Endothelial cell of umbilical vein (primary cell): ENCODE measurements around the gene PAPPA. TPM values are rescaled to one million over a fixed set of nuclear protein-coding genes. Genes with fewer than 3 reads are reported as not detected.

Experiments used
- BruUV-seq: library from RNA; stranded (reverse); fragments of 400-500 nt; replicated peaks from 2 replicates; lab custom pipeline; 2021; lab: Mats Ljungman, UMichigan
- CTCF ChIA-PET: fragments of 300-600, 350-600 bp; sonication (Branson Sonifier 250); formaldehyde crosslinking; loops from one replicate; lab custom pipeline; 2021; ENCODE audit warnings: antibody characterized with exemption, inconsistent platforms; lab: Charles Lee
- POLR2A ChIA-PET: fragments of 300-600, 350-600 bp; sonication (Branson Sonifier 250); formaldehyde crosslinking; loops from one replicate; lab custom pipeline; 2021; ENCODE audit warnings: antibody characterized with exemption, inconsistent platforms; lab: Charles Lee
- DNase-seq: peaks from one replicate; pipeline ENCODE4 v3.0.0-alpha.2; 2011; ENCODE audit warnings: low read depth, low spot score
- FAIRE-seq: peaks from 2 replicates; lab custom pipeline; 2011; peaks lifted over from hg19 to GRCh38; lab: Jason Lieb, UNC
- H2AFZ ChIP-seq: 2 replicates; pipeline ENCODE4 v1.6.0; 2012; ENCODE audit warnings: low read depth, low read length, control low read depth, inconsistent platforms
- H3K27ac ChIP-seq: 2 replicates; pipeline ENCODE4 v1.5.1; 2011; ENCODE audit warnings: low read depth, mild to moderate bottlenecking, control low read depth, low read length, moderate library complexity; ENCODE audit not compliant: insufficient read depth
- H3K27me3 ChIP-seq, 2 experiments: 2 replicates each; pipeline versions ENCODE4 v1.6.0 to v1.6.1; 2011; ENCODE audit warnings: low read length in 2 of 2, mixed read lengths in 1 of 2; ENCODE audit not compliant: control insufficient read depth in 2 of 2, insufficient read depth in 2 of 2
- H3K36me3 ChIP-seq, 2 experiments: 2 replicates in 1 of 2; 3 replicates in 1 of 2; pipeline ENCODE4 v1.5.1; 2011; ENCODE audit warnings: low read length in 2 of 2, mild to moderate bottlenecking in 1 of 2, moderate library complexity in 1 of 2; ENCODE audit not compliant: control insufficient read depth in 2 of 2, insufficient read depth in 2 of 2; ENCODE audit errors: extremely low read depth in 1 of 2
- H3K4me1 ChIP-seq: 3 replicates; pipeline ENCODE4 v1.5.1; 2011; ENCODE audit warnings: mild to moderate bottlenecking, low read length; ENCODE audit not compliant: control insufficient read depth, insufficient read depth; ENCODE audit errors: extremely low read depth
- H3K4me2 ChIP-seq: 2 replicates; pipeline ENCODE4 v1.6.1; 2011; ENCODE audit warnings: low read length, control low read depth, mixed read lengths; ENCODE audit not compliant: insufficient read depth
- H3K4me3 ChIP-seq, 3 experiments: fragments of 200-600 bp in 1 of 3; sonication (generic), shearing (Covaris generic) in 1 of 3; replicated peaks in 1 of 3; 2 replicates each; pipeline ENCODE4 v1.5.1; 2011 to 2016; ENCODE audit warnings: control low read depth in 3 of 3, low read length in 3 of 3, mild to moderate bottlenecking in 2 of 3, inconsistent platforms in 1 of 3, low read depth in 1 of 3, moderate library complexity in 1 of 3; ENCODE audit not compliant: insufficient read depth in 1 of 3
- H3K79me2 ChIP-seq: 2 replicates; pipeline ENCODE4 v1.6.0; 2012; ENCODE audit warnings: low read length, inconsistent platforms; ENCODE audit not compliant: control insufficient read depth, insufficient read depth
- H3K9ac ChIP-seq: replicated peaks from 2 replicates; pipeline ENCODE3; 2011; ENCODE audit warnings: low read length, control low read depth; ENCODE audit not compliant: insufficient read depth; ENCODE audit errors: extremely low read depth
- H3K9me1 ChIP-seq: replicated peaks from 3 replicates; pipeline ENCODE4 v1.6.0; 2011; ENCODE audit warnings: mild to moderate bottlenecking, low read length; ENCODE audit not compliant: control insufficient read depth, insufficient read depth; ENCODE audit errors: extremely low read depth
- H3K9me3 ChIP-seq: replicated peaks from 2 replicates; pipeline ENCODE4 v1.5.1; 2012; ENCODE audit warnings: low read length, inconsistent platforms; ENCODE audit not compliant: control insufficient read depth, insufficient read depth
- H4K20me1 ChIP-seq: replicated peaks from 2 replicates; pipeline ENCODE3; 2011; ENCODE audit warnings: mild to moderate bottlenecking, low read length; ENCODE audit not compliant: control insufficient read depth, insufficient read depth; ENCODE audit errors: extremely low read depth
- CTCF ChIP-seq, 2 donors: IDR thresholded peaks; 1 replicate in 1 of 2; 2 replicates in 1 of 2; pipeline ENCODE4 v1.5.1; 2011; ENCODE audit warnings: low read length in 2 of 2, mild to moderate bottlenecking in 2 of 2, moderate library complexity in 2 of 2, control low read depth in 1 of 2, inconsistent platforms in 1 of 2, low read depth in 1 of 2; ENCODE audit not compliant: insufficient read depth in 1 of 2; ENCODE audit errors: extremely low read depth in 1 of 2
- EZH2 ChIP-seq: IDR thresholded peaks from 2 replicates; pipeline ENCODE4 v1.6.1; 2012; ENCODE audit warnings: borderline replicate concordance, low read depth, mild to moderate bottlenecking, moderate library complexity, low read length, inconsistent platforms; ENCODE audit not compliant: severe bottlenecking
- FOS ChIP-seq: IDR thresholded peaks from 2 replicates; pipeline ENCODE4 v1.6.1; 2011; ENCODE audit warnings: mild to moderate bottlenecking, low read length, moderate library complexity, borderline replicate concordance; ENCODE audit not compliant: insufficient read depth
- GATA2 ChIP-seq: IDR thresholded peaks from 2 replicates; pipeline ENCODE4 v1.7.0; 2011; ENCODE audit warnings: low read depth, mild to moderate bottlenecking, moderate library complexity, mixed read lengths, low read length; ENCODE audit not compliant: insufficient read length, insufficient read depth
- JUN ChIP-seq: IDR thresholded peaks from 2 replicates; pipeline ENCODE4 v1.6.1; 2011; ENCODE audit warnings: borderline replicate concordance, low read depth; ENCODE audit not compliant: insufficient read length, insufficient read depth
- MYC ChIP-seq: IDR thresholded peaks from one replicate; pipeline ENCODE4 v1.6.1; 2011; ENCODE audit warnings: mild to moderate bottlenecking, low read depth, low read length
- POLR2A ChIP-seq: IDR thresholded peaks from 2 replicates; pipeline ENCODE4 v1.6.1; 2012; ENCODE audit warnings: low read depth, mild to moderate bottlenecking, control low read depth, low read length
- POLR2AphosphoS5 ChIP-seq: IDR thresholded peaks from 2 replicates; pipeline ENCODE4 v1.6.1; 2012; ENCODE audit warnings: low read depth, mild to moderate bottlenecking, control low read depth, low read length, moderate library complexity; ENCODE audit not compliant: insufficient read depth
- dilution Hi-C: fragments of 300-500 bp; cut with MboI; formaldehyde crosslinking; loops from one replicate; pipeline ENCODE4 v1.15.0; 2019; ENCODE audit warnings: low sequenced_read_pairs; ENCODE audit not compliant: extremely low pct_ligation_motif_present
- intact Hi-C: fragments of 100-400 bp; cut with micrococcal nuclease; formaldehyde crosslinking; loops from one replicate; pipeline ENCODE4 v1.10.0; 2022
- polyA plus RNA-seq, 4 experiments: library from polyadenylated mRNA; depleted of rRNA in 3 of 4; stranded (reverse) in 3 of 4; unstranded in 1 of 4; fragments of >200 nt; gene quantifications; 2 replicates each; pipeline versions ENCODE4 v1.2.1 to v1.2.3, GENCODE V29; 2011 to 2012; ENCODE audit warnings: missing spikeins in 1 of 4
- total RNA-seq: library from RNA; stranded (reverse); gene quantifications from 2 replicates; pipeline ENCODE4 v1.2.3, GENCODE V29; 2021
- TF ChIP-seq, protein P1 (sequence below): IDR thresholded peaks from 2 replicates; pipeline ENCODE4 v1.6.1; 2011; ENCODE audit not compliant: insufficient read depth, insufficient read length

The PAPPA gene
- total and polyA plus RNA-seq, 2 donors (not counting 3 experiments of a cell fraction or from before 2014, with no cell fraction given) = 0.13 to 0.41 TPM

- Histone ChIP-seq H3K27me3 (no peaks in the 10 kb centered on the region), H3K9me1 (no peaks in the 10 kb centered on the region), H3K4me3 (no peak overlapping the region), H3K36me3 (no peaks in the 10 kb centered on the region), H3K9ac (no peak overlapping the region), H3K9me3 (no peaks in the 10 kb centered on the region), H2AFZ (no peak overlapping the region), H3K27ac (no peak overlapping the region), H3K79me2 (no peaks in the 10 kb centered on the region), H3K4me2 (no peak overlapping the region), H4K20me1 (no peaks in the 10 kb centered on the region), H3K4me1 (peaks cover 3% of the 10 kb centered on the region)
- ChIA-PET CTCF (no interaction called here), POLR2A (no interaction called here)
- TF ChIP-seq FOS = no peak
- TF ChIP-seq POLR2A = no peak
- no peak for TF ChIP-seq JUN
- TF ChIP-seq POLR2AphosphoS5 = no peak
- TF ChIP-seq, protein P1, sequence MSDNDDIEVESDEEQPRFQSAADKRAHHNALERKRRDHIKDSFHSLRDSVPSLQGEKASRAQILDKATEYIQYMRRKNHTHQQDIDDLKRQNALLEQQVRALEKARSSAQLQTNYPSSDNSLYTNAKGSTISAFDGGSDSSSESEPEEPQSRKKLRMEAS = no peak
- TF ChIP-seq EZH2 = no peak
- no peak for TF ChIP-seq MYC
- no peak for TF ChIP-seq CTCF (IDR thresholded peaks at IDR 0.05; ENCODE audit: extremely low read depth in 1 of 2, insufficient read depth in 1 of 2, low read depth in 1 of 2, low read length in 2 of 2)
- no peak for TF ChIP-seq GATA2
- intact Hi-C loops (no loop called here), dilution Hi-C loops (no loop called here)
- DNase-seq (no peak), FAIRE-seq (no peak)
- BruUV-seq = no TSS peak
Measured at GRCh38 chr9:116280529-116280928, 126.9 kb downstream of the PAPPA start.
